Lung (tissue), 12 donors: ENCODE data around the gene ANXA11. TPM values are rescaled to one million over a fixed set of nuclear protein-coding genes. Genes with fewer than 3 reads are reported as not detected.

Source experiments
- ATAC-seq: fragments of 200-7000 bp; cut with Tn5 transposase; one replicate; pipeline ENCODE4 v1.9.1; 2020; ENCODE audit warnings: moderate number of reproducible peaks; ENCODE audit not compliant: insufficient read depth, low FRiP score
- DNase-seq, 3 donors: peaks; one replicate each; pipeline ENCODE4 v3.0.0-alpha.2; 2013 to 2017
- H3K27ac ChIP-seq, 2 donors: one replicate each; pipeline ENCODE4 v1.5.1; 2013; ENCODE audit warnings: mild to moderate bottlenecking in 2 of 2, moderate library complexity in 2 of 2, control low read depth in 1 of 2, inconsistent platforms in 1 of 2, low read depth in 1 of 2, low read length in 1 of 2
- H3K27me3 ChIP-seq, 3 donors: one replicate each; pipeline ENCODE4 v1.5.1; 2013; ENCODE audit warnings: low read length in 2 of 3; ENCODE audit not compliant: control insufficient read depth in 3 of 3, insufficient read depth in 3 of 3
- H3K36me3 ChIP-seq, 4 donors: one replicate each; pipeline ENCODE4 v1.5.1; 2013; ENCODE audit warnings: low read length in 4 of 4, mild to moderate bottlenecking in 1 of 4, moderate library complexity in 1 of 4; ENCODE audit not compliant: control insufficient read depth in 4 of 4, insufficient read depth in 4 of 4
- H3K4me1 ChIP-seq, 5 donors: one replicate each; pipeline ENCODE4 v1.5.1; 2013; ENCODE audit warnings: low read length in 5 of 5, mild to moderate bottlenecking in 2 of 5, moderate library complexity in 1 of 5; ENCODE audit not compliant: control insufficient read depth in 5 of 5, insufficient read depth in 5 of 5
- H3K4me3 ChIP-seq: one replicate; pipeline ENCODE4 v1.5.1; 2013; ENCODE audit warnings: mild to moderate bottlenecking, control low read depth, moderate library complexity
- H3K9ac ChIP-seq, 2 donors: one replicate each; pipeline ENCODE4 v1.5.1; 2013; ENCODE audit warnings: low read length in 2 of 2, control low read depth in 1 of 2; ENCODE audit not compliant: insufficient read depth in 1 of 2
- H3K9me3 ChIP-seq, 4 donors: one replicate each; pipeline ENCODE4 v1.5.1; 2013; ENCODE audit warnings: low read length in 3 of 4, mild to moderate bottlenecking in 1 of 4, moderate library complexity in 1 of 4; ENCODE audit not compliant: control insufficient read depth in 4 of 4, insufficient read depth in 3 of 4
- WGBS, 2 donors: extraction: QIAGEN DNeasy Blood & Tissue Kit; methylation state at CpG; one replicate each; pipeline ENCODE4 v1.1.7; 2013; 5-methylcytosine and 5-hydroxymethylcytosine counted together
- polyA plus RNA-seq, 2 donors: library from polyadenylated mRNA; stranded (reverse); fragments of 200-250 nt; gene quantifications; one replicate each; pipeline ENCODE4 v1.2.1, GENCODE V29; 2013
- total RNA-seq, 2 donors: library from RNA; depleted of rRNA in 1 of 2; stranded (reverse); fragments of >200 nt in 1 of 2; gene quantifications; one replicate each; pipeline ENCODE4 v1.2.1, GENCODE V29; 2014 to 2021
- TF ChIP-seq, protein P1 (sequence below): IDR thresholded peaks from 2 replicates; pipeline ENCODE4 v1.5.1; 2012; ENCODE audit warnings: mild to moderate bottlenecking; ENCODE audit errors: control extremely low read depth, extremely low read depth
- donor health status: control.
- donor health status: control.
- donor health status: Bipolar disorder and iron deficiency.
- donor health status: healthy.
- donor health status: DM: yes; HTN: yes; CAD: no.

ANXA11 gene
- total and polyA plus RNA-seq, 4 donors, result 97.7 to 404 (median 209) TPM

GRCh38 chr10:80167471-80168161 lies 37.7 kb downstream of the ANXA11 start:
- no peaks in the 10 kb centered on the region for H3K27me3 ChIP-seq
- H3K9me3 ChIP-seq, result no peaks in the 10 kb centered on the region
- H3K36me3 ChIP-seq, result peaks cover 0 to 74% (median 14%) of the 10 kb centered on the region in 4 donors
- H3K4me3 ChIP-seq, result no peak overlapping the region
- H3K4me1 ChIP-seq, result peaks cover 0 to 42% (median 3%) of the 10 kb centered on the region in 5 donors
- peak overlapping the region in 1 of 2 donors; percentile 62 for H3K27ac ChIP-seq
- TF ChIP-seq, protein P1, sequence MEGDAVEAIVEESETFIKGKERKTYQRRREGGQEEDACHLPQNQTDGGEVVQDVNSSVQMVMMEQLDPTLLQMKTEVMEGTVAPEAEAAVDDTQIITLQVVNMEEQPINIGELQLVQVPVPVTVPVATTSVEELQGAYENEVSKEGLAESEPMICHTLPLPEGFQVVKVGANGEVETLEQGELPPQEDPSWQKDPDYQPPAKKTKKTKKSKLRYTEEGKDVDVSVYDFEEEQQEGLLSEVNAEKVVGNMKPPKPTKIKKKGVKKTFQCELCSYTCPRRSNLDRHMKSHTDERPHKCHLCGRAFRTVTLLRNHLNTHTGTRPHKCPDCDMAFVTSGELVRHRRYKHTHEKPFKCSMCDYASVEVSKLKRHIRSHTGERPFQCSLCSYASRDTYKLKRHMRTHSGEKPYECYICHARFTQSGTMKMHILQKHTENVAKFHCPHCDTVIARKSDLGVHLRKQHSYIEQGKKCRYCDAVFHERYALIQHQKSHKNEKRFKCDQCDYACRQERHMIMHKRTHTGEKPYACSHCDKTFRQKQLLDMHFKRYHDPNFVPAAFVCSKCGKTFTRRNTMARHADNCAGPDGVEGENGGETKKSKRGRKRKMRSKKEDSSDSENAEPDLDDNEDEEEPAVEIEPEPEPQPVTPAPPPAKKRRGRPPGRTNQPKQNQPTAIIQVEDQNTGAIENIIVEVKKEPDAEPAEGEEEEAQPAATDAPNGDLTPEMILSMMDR, result no peak
- ATAC-seq (no peak), DNase-seq (no peak)
- H3K9ac ChIP-seq, result no peak overlapping the region
- 84 to 89% methylated on average over 8 of the region's 8 CpGs for WGBS, 2 donors

DNA sequence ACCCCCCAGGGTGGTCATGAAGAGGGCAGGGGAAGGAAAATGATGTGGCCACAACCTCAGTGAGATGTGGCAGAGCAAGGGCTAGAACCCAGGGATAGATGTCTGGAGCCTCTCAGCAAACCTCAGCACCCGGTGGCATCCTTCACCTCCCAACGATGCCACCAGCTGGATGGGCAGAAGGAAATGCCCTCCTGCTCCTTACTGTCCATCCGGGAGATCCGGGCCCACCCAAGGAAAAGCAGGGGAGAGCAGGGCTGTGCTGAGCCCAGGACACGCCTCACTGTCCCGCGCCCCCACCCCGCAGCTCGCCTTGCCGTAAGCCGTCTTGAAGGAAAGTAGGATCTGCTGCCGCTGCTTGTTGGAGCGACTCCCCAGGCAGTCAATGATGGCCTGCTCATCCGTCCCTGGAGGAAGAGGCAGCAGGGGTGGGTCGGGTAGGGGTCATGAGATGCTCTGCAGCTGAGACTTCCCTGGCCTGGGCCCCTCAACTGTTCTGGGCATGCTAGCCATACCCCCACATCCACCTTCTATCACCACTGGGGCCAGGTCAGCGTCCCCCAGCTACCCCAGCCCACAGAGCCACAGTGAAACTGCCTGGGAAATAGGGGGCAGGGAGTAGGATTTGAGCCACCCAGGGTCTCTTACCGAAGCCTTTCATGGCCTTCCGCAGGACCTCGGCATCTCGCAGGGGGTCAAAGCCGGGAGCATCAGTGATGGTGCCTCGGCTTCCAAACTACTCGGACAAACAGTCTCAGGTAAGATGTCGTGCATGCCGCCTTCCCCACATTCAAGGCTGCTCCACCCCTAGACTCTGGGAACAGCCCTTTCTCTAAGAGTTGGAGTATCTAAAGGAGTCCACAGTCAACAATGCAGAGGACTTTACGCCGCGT lies 38.5 kb downstream of the ANXA11 start:
- Histone ChIP-seq H3K36me3 (peaks cover 0 to 75% (median 15%) of the 10 kb centered on the region in 4 donors), H3K27ac (peak overlapping the region; percentile 21 to 62), H3K9ac (no peak overlapping the region), H3K9me3 (no peaks in the 10 kb centered on the region), H3K4me3 (no peak overlapping the region), H3K27me3 (no peaks in the 10 kb centered on the region), H3K4me1 (peaks cover 0 to 37% (median 3%) of the 10 kb centered on the region in 5 donors)
- DNase-seq, result no peak
- ATAC-seq, result no peak
- TF ChIP-seq, protein P1, result no peak
- 93 to 97% methylated on average over 28 of the region's 28 CpGs for WGBS, 2 donors

DNA sequence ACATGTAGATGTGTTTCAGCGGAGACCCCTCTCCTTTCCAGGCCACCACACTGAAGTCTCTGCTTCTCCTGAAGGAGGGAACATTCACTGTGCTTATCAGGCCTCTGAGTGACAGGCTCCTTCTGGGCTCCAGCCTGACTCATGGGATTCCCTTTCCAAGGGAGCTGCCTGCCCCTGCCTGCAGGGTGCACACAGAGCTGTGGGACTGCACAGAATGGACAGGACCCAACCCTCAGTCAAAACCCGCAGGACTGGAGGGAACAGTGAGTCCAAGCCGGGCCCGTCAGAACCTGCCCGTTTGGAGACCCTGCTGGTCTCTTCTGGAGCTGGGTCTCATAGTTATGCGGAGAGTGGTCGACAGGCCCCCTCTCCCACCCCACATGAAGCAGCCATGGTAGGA lies 40.2 kb downstream of the ANXA11 start:
- Histone ChIP-seq H3K27me3 (no peaks in the 10 kb centered on the region), H3K9ac (no peak overlapping the region), H3K4me1 (peaks cover 0 to 26% (median 0%) of the 10 kb centered on the region in 5 donors), H3K36me3 (peaks cover 0 to 74% (median 15%) of the 10 kb centered on the region in 4 donors), H3K27ac (peak overlapping the region in 1 of 2 donors; percentile 45), H3K9me3 (no peaks in the 10 kb centered on the region), H3K4me3 (no peak overlapping the region)
- WGBS, 2 donors, result 90 to 97% methylated on average over 7 of the region's 7 CpGs
- DNase-seq (peak in 1 of 3 donors; percentile 5), ATAC-seq (no peak)
- TF ChIP-seq, protein P1, result no peak
